Tongue (tissue), 3 donors: Measurements from ENCODE around the gene GEMIN2. TPM values are rescaled to one million over a fixed set of nuclear protein-coding genes. Genes with fewer than 3 reads are reported as not detected.
"Not testable (repeated sequence)": the region's sequence is repeated elsewhere in the genome, so short reads cannot be mapped to it uniquely, and the experiment has no call there.

ENCODE experiments used
- DNase-seq: peaks from one replicate; pipeline ENCODE4 v3.0.0-alpha.2; 2015
- small RNA-seq: library from RNA; depleted of rRNA; stranded (forward); fragments of <200 nt; gene quantifications from one replicate; pipeline ENCODE3, GENCODE V24; 2014; ENCODE audit warnings: low replicate concordance
- total RNA-seq: library from RNA; depleted of rRNA; stranded (reverse); fragments of >200 nt; gene quantifications from one replicate; pipeline ENCODE4 v1.2.3, GENCODE V29; 2014

GEMIN2 gene
- total RNA-seq, 1 donor from 2014 or later = 36.0 TPM

- DNase-seq = no peak
Observed at GRCh38 chr14:39176263-39177167, 62.4 kb downstream of the GEMIN2 start.

GRCh38 chr14:39177168-39177545 lies 63.0 kb downstream of the GEMIN2 start:
- DNase-seq = no peak

GRCh38 chr14:39179042-39179441 lies 64.9 kb downstream of the GEMIN2 start:
- no peak for DNase-seq

GRCh38 chr14:39180553-39180952 lies 66.4 kb downstream of the GEMIN2 start:
- DNase-seq = no peak

- no peak for DNase-seq
Observed at GRCh38 chr14:39181026-39181692, 67.0 kb downstream of the GEMIN2 start.

- no peak for DNase-seq
Observed at GRCh38 chr14:39181693-39182047, 67.5 kb downstream of the GEMIN2 start.

- DNase-seq = no peak
Observed at GRCh38 chr14:39182770-39183684, 68.9 kb downstream of the GEMIN2 start.

- DNase-seq = not testable (repeated sequence)
Observed at GRCh38 chr14:39183685-39184003, 69.5 kb downstream of the GEMIN2 start.

- DNase-seq = no peak
Observed at GRCh38 chr14:39184628-39185255, 70.6 kb downstream of the GEMIN2 start.

GRCh38 chr14:39185256-39186049 lies 71.3 kb downstream of the GEMIN2 start:
- no peak for DNase-seq

Small RNAs within 50 kb of the gene (small RNA-seq; reads per million reads assigned to genes)
- not detected for gene AL109628.1

Other genes with a start within 250 kb of the GEMIN2 start
- gene SEC23A, start 11.1 kb upstream of the GEMIN2 start, total RNA-seq = 122 TPM
- gene TRAPPC6B, start 56.0 kb downstream of the GEMIN2 start, total RNA-seq = 32.8 TPM
- gene PNN, start 60.9 kb downstream of the GEMIN2 start, total RNA-seq = 31.1 TPM
- 46.9 TPM for gene MIA2, start 119.6 kb downstream of the GEMIN2 start, total RNA-seq